Lower lobe of right lung (tissue), 2 donors: ENCODE measurements around the gene SLC44A2. TPM values are rescaled to one million over a fixed set of nuclear protein-coding genes. Genes with fewer than 3 reads are reported as not detected.

ENCODE experiments used
- ATAC-seq, 2 donors: fragments of 200-7000 bp; cut with Tn5 transposase; one replicate each; pipeline ENCODE4 v1.9.1; 2020 to 2022; ENCODE audit warnings: mild to moderate bottlenecking in 2 of 2, moderate library complexity in 2 of 2
- DNase-seq: peaks from one replicate; pipeline ENCODE4 v3.0.0-alpha.2; 2020
- H3K27ac ChIP-seq: fragments of 200-600 bp; one replicate; pipeline ENCODE4 v1.8.0; 2022
- H3K27me3 ChIP-seq: fragments of 200-600 bp; one replicate; pipeline ENCODE4 v1.8.0; 2022; ENCODE audit warnings: low read depth
- H3K36me3 ChIP-seq: fragments of 200-600 bp; one replicate; pipeline ENCODE4 v1.8.0; 2022; ENCODE audit warnings: mild to moderate bottlenecking
- H3K4me1 ChIP-seq: fragments of 200-600 bp; one replicate; pipeline ENCODE4 v1.8.0; 2022
- H3K4me3 ChIP-seq: fragments of 200-600 bp; one replicate; pipeline ENCODE4 v1.8.0; 2022; ENCODE audit warnings: mild to moderate bottlenecking
- H3K9me3 ChIP-seq: fragments of 200-600 bp; one replicate; pipeline ENCODE4 v1.8.0; 2022
- intact Hi-C: fragments of 100-400 bp; cut with DNase I; formaldehyde crosslinking; loops from one replicate; pipeline ENCODE4 v1.11.0; 2022
- total RNA-seq: library from RNA; stranded (reverse); fragmentation: NEBNext Ultra II Directional; extraction: Animal tissue kit (Norgen Biotek cat#: 25700); gene quantifications from one replicate; pipeline ENCODE4 v1.2.1, GENCODE V29; 2021
- TF ChIP-seq, protein P1 (sequence below): fragments of 200-600 bp; IDR thresholded peaks from one replicate; pipeline ENCODE4 v1.8.0; 2022; ENCODE audit warnings: antibody characterized with exemption, mild to moderate bottlenecking
- donor health status: DM: no; HTN: yes; CAD: no; lungs with severe emphysema.

Gene SLC44A2
- total RNA-seq, 1 donor from 2014 or later = 256 TPM

DNA sequence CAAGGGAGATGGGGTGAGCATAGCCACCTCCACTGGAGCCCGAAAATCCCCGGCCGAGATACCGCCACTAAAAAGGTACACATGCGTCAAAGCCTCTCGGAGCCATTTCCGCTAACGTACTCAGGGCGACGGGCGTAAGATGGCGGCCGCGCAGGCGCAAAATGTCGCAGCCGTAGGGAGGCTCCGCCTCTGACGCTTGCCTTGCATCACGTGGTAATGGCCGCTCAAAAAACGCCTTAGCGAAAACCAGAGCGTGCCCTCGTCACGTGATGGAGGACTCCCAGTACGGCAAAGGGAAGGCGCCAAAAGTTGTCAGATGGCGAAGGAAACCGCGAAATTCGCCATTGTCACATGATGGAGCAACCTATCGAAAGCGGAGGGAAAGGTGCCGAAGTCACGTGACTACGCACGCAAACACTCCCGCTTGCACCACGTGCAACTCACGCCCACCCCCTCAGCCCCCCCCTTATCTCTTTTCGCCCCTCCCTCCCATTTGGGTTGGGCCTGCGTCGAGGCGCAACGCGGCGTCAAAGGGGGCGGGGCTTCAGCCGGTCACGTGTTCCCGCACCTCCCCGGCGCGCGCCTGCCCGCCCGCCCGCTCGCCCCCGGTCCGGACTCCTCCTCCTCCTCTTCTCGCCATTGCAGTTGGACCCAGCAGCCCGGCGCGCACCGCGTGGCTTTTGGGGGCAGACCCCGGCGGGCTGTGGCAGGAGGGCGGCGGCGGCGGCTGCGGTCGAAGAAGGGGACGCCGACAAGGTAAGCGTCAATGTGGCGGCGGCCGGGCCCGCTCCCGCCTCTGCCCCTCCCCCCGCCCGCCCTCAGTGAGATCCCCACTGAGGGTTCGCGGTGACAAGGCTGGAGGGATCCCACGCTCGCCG, 28.6 kb downstream of the SLC44A2 start, which contains the start of gene ILF3:
TSS of gene ILF3 (plus strand) at position 615 of the 878 bp plus-strand sequence. CDS start 16,260 bp downstream, outside the sequence.
- H3K4me3 ChIP-seq = peak within 1 kb of the TSS; percentile 77
- TF ChIP-seq, protein P1, sequence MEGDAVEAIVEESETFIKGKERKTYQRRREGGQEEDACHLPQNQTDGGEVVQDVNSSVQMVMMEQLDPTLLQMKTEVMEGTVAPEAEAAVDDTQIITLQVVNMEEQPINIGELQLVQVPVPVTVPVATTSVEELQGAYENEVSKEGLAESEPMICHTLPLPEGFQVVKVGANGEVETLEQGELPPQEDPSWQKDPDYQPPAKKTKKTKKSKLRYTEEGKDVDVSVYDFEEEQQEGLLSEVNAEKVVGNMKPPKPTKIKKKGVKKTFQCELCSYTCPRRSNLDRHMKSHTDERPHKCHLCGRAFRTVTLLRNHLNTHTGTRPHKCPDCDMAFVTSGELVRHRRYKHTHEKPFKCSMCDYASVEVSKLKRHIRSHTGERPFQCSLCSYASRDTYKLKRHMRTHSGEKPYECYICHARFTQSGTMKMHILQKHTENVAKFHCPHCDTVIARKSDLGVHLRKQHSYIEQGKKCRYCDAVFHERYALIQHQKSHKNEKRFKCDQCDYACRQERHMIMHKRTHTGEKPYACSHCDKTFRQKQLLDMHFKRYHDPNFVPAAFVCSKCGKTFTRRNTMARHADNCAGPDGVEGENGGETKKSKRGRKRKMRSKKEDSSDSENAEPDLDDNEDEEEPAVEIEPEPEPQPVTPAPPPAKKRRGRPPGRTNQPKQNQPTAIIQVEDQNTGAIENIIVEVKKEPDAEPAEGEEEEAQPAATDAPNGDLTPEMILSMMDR = no peak
- ATAC-seq (peak; percentile 94 to 97), DNase-seq (peak; percentile 100)
- H3K9me3 ChIP-seq = no peaks in the 10 kb centered on the region
- H3K36me3 ChIP-seq = peaks cover 13% of the 10 kb centered on the region
- peak within 1 kb of the TSS; percentile 98 for H3K27ac ChIP-seq
- peaks cover 50% of the 10 kb centered on the region for H3K4me1 ChIP-seq
- intact Hi-C loops = no loop called here
- H3K27me3 ChIP-seq = no peaks in the 10 kb centered on the region

DNA sequence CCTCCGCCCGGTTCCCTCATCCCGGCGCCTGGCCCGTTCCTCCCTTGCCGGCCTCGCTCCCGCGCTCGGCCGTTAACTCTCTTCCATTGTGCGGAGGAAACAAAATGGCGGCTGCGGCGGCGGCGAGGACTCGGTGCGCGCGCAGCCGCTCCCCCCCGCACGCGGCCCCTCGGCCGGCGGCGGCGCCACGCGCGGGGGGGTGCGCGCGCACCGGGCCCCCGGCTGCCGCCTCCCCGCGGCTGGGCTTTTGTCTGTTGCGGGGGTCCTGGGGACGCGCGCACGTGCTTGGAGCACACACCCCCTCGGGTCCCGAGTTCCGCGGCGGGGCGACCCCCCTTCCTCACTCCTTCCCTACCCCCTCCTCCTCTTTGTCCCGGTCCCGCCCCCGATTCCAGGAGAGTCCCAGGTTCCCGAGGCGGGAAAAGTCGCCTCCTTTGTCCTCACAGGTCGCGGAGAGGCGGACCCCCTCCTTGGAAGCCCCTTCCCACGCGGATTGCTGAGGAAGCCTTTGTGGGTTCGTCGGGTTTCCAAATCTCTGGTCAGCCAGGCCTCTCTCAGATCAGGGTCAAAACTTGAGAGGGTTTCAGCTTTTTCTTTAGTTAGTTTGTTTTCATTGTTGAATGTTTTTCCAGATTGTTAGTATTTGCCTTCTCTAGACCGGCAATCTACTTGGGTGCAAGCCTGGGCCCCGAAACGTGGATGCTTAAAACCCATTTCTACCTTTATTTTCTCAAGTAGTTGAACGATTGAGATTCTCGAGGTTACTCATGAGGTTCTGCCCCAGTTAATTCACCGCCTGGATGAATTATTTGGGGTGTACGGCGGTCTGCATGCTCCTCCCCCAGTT, 29.5 kb downstream of the SLC44A2 start:
- peak; percentile 31 to 49 for ATAC-seq
- TF ChIP-seq, protein P1 = no peak
- DNase-seq = peak; percentile 67
- H3K9me3 ChIP-seq = no peaks in the 10 kb centered on the region
- intact Hi-C loops = no loop called here
- no peaks in the 10 kb centered on the region for H3K27me3 ChIP-seq
- peak overlapping the region; percentile 98 for H3K27ac ChIP-seq
- peak overlapping the region; percentile 77 for H3K4me3 ChIP-seq
- peaks cover 13% of the 10 kb centered on the region for H3K36me3 ChIP-seq
- H3K4me1 ChIP-seq = peaks cover 55% of the 10 kb centered on the region

DNA sequence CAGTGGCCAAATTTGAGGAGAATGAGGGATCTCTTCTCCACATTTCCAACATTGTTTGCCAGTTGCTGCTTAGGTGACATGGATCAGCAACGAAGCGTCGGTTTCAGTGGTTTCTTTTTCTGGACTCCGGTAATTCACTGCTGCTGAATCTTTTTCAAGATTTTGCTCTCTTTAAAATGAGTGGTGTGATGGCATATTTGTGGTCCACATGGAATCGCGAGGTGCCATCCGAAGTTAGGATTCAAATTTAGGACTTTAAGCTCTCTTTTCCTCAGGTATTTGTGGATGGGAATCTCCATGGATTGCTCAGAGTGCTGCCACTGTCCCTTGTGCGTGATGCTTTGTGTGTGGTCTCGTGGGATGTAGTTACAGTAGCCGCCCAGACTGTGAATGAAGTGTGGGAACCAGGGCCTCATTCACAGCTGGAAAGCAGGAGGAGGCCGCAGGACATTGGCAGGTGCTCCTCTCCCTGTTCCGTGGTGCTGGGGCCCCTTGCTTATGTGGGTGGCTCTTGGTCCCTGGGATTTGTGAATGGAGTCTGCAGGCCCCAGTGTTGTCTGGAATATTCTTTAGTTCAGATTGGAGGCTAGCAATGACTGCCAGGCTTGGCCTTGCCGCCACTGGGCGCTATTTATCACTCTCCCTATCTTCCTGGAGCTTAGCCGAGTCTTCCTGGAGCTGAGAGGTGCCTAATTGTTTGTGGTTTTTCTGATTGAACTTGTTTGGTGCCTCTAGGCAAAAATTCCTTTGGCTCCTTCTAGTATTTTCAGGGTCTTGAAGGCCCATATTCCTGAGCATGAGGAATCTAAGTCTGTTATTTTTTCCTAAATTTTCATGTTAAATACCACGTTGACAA, 30.3 kb downstream of the SLC44A2 start:
- ATAC-seq (no peak), DNase-seq (no peak)
- H3K4me3 ChIP-seq = peak overlapping the region; percentile 77
- H3K4me1 ChIP-seq = peaks cover 64% of the 10 kb centered on the region
- H3K27me3 ChIP-seq = no peaks in the 10 kb centered on the region
- H3K9me3 ChIP-seq = no peaks in the 10 kb centered on the region
- intact Hi-C loops = no loop called here
- TF ChIP-seq, protein P1 = no peak
- peak overlapping the region; percentile 98 for H3K27ac ChIP-seq
- H3K36me3 ChIP-seq = peaks cover 13% of the 10 kb centered on the region

DNA sequence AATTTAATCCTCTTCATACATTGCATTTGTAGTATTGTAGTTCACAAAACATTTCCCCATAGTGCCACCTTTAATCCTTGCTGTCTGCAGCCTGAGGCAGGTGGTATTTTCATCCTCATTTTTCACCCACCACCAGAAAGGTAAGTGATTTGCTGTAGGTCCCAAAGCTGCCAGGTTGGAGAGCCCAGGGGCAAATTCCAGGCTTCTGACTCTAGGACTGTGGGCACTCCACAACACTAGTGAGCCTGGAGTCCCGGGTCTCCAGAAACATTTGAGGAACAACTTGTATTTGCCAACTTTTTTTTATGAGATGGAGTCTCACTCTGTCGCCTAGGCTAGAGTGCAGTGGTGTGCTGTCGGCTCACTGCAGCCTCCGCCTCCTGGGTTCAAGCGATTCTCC, 35.0 kb downstream of the SLC44A2 start:
- intact Hi-C loops = no loop called here
- no peak for ATAC-seq
- Histone ChIP-seq H3K9me3 (no peaks in the 10 kb centered on the region), H3K27ac (no peak overlapping the region), H3K4me1 (peaks cover 77% of the 10 kb centered on the region), H3K36me3 (peaks cover 13% of the 10 kb centered on the region), H3K27me3 (no peaks in the 10 kb centered on the region), H3K4me3 (no peak overlapping the region)
- TF ChIP-seq, protein P1 = no peak
- no peak for DNase-seq

DNA sequence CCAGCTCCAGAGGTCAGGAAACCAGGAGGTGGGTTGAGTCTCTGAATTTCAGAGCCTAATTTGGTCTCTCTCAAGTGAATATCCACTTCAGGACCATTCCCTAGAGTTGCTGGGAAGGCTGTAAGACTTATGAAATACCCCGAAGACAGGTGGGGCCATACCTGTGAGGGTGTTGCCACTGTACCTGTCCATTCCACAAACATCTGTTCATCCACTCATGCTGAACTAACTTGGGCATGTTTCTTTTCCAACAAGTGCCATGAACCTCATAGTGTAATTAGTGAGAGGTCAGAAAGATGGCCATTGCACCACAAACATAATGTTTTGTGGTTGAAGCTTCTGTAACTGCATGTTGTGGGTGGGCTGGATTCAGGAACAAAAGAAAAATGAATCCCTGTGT, 36.6 kb downstream of the SLC44A2 start:
- H3K36me3 ChIP-seq = peaks cover 17% of the 10 kb centered on the region

More for the DNA sequence above, 36.6 kb downstream of the SLC44A2 start:
- intact Hi-C loops = no loop called here
- peaks cover 70% of the 10 kb centered on the region for H3K4me1 ChIP-seq
- ATAC-seq (peak; percentile 39 to 80), DNase-seq (no peak)
- H3K27me3 ChIP-seq = no peaks in the 10 kb centered on the region
- H3K27ac ChIP-seq = no peak overlapping the region
- no peak overlapping the region for H3K4me3 ChIP-seq
- TF ChIP-seq, protein P1 = no peak
- H3K9me3 ChIP-seq = no peaks in the 10 kb centered on the region
